Measurements from ENCODE around the gene SHE. TPM values are rescaled to one million over a fixed set of nuclear protein-coding genes. Genes with fewer than 3 reads are reported as not detected.
A peak's percentile ranks its signal among the peaks of the same experiment; 100 is the strongest.

The SHE gene
- polyA plus RNA-seq, 3 donors = 9.6 to 11.2 (median 10.6) TPM

DNA sequence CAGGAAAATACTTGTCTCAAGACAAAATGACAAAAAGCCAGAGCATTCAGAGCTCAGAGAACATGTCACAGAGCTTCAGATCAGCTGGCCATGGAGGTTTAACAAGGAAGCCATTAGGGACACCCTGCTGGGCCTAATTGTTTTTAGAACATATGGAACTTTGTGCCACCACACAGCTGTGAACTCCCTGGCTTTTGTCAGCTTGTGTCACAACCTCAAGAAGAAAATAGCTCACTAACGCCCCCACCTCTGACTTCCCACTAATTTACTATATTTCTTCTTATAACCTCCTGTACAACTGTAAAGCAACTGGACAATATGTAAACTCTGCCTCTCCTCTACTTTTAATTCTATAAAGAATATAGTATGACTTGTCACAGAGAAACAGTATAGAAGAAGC is 21.2 kb downstream of the SHE start:
- no peak for DNase-seq (ENCODE audit: low read depth in 3 of 3, low spot score in 2 of 3)

DNA sequence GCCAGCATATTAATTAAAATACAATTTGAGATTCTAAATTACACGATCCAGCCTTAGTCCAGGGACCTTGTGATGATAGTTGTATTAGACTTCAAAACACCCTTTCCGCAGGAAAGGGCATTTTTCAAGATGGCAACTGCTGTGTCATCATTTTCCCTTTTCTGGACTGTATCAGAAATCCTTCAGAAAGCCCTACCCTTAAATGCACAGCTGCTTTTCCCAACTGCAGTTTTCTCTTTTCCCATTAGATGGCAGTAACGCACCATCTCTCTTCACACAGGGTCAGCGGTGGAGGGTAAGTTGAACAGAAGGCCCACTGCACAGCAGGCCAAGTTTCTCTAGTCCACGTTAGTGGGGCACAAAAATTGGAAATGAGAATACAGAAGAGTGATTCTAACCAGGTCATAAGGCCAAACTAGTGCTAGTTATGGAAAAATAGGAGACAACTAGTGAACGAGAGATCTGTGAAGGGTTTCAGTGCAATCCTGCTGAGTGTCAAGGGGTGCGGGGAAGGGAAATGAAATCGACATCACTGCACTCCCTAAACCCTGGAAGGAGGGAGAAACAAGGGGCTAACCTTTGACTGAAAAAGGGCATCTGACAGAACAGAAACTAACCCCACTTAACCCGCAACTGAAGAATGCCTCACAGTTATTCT is 22.3 kb downstream of the SHE start:
- peak; percentile 70 to 77 (median 73) for DNase-seq (ENCODE audit: low read depth in 3 of 3, low spot score in 2 of 3)

DNA sequence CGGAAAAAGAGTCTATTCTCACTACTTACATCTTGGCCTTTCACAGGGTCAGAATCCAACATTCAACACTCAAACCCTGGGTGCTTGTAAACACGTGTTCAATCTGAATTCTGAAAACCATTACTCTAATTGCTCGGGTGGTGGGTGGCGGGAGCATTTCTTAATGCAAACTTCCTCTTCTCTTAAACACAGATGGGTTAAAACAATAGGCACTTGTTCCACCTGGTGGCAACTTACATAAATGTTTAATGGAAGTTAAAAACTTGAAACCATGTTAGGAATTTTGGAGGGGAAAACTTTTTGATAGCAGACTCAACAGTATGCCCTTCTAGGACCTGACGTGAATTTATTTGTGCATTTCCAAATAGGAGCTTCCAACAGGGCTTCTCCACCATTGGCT is 23.6 kb downstream of the SHE start:
- no peak for DNase-seq (ENCODE audit: low read depth in 3 of 3, low spot score in 2 of 3)

GRCh38 chr1:154478013-154478412 is 24.2 kb downstream of the SHE start:
- no peak for DNase-seq (ENCODE audit: low read depth in 3 of 3, low spot score in 2 of 3)

DNA sequence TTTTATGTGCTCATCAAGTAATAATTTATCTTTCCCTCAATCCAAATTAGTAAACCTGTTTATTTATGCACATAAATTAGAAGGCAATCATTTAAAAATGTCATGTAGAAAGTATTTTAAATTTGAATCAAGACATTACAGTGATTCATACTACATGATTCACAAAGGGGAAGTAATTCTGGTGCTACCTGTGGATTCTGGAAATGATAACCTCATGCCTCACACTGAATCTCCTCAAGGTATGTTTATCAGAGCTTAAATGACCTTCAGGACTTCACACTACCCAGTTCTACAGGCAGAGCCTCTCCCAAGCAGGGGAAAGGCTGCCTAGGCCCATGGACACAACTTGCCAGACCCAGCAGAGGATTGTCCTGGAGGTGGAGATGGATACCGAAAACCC is 25.4 kb downstream of the SHE start:
- no peak for DNase-seq (ENCODE audit: low read depth in 3 of 3, low spot score in 2 of 3)

DNA sequence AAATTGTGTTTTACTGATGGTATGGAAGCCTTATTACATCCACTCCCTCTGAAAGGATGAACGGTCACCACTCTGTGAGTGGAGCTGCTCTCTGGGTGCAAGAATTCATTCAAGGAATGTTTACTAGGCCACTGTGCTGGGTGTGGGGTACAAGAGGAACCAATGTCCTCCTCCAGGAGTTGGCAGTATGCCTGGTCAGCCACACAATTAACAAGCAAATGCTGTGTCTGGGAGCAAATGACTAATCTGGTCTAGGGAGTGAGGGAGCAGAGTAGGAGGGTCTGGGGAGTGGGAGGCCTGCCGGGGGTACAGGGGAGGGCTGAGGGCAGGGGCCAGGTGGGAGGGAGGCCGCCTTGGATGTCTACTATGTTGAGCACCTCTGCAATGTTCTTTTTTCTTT is 27.4 kb downstream of the SHE start:
- no peak for DNase-seq (ENCODE audit: low read depth in 3 of 3, low spot score in 2 of 3)

- no peak for DNase-seq (ENCODE audit: low read depth in 3 of 3, low spot score in 2 of 3)
Observed at GRCh38 chr1:154471304-154471703, 30.9 kb downstream of the SHE start.

DNA sequence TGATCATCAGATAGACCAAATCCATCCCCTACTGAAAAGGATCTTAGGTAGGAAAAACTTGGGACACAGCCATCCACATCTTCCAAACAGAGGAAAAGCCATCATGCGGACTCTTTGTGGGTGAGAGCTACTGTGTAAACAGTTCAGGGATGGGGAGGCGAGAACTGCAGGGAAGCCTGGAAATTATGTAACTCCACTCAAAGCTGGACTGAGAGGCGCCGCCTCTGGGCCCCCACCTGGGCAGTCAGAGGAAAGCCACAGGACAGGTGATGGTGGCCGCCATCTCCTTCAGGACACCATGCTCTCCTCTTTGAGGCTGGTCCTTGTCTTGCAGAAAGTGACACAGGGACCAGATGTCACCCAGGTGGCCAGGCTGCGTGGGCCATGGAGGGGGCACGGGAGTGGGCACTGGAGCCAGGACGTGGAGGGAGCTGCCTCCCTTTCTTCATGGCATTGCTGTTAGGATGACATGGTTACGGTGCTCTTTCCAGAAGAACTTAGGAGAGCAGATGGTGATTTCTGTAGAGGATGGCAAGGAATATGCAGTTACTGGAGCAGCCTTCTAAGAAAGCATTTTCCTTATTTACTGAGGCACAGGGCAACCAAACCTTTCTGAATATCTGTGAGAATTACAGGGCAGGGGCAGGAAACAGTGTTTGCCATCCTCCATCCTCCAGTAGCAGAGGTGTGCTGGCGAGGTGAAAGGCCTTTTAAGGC is 32.2 kb downstream of the SHE start:
- DNase-seq (ENCODE audit: low read depth in 3 of 3, low spot score in 2 of 3) = no peak

DNA sequence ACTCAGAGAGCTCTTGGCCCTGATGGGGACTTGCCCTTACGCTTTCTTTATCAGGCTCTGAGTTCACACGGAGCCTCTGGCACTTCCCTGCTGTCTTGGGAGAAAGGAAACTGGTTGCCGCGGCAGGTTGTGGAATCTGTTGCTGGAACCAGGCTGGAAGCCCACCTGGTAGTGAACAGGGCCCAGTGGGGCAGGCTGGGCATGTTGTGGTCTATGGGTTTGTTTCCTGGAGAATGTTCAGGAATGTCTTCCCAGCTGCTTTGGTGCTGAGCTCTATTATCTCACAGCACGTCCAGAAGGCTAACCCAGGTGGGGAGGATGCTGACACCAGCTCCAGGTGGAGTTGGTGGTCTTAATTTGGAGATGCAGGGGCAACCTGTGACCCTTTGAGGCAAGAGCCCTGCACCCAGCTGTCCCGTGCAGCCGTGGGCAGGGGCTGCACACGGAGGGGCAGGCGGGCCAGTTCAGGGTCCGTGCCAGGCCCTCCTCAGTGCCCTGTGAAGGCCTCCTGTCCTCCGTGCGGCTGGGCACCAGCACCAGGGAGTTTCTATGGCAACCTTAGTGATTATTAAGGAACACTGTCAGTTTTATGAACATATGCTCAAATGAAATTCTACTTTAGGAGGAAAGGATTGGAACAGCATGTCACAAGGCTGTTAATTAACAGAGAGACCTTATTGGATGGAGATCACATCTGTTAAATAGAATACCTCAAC is 33.5 kb downstream of the SHE start:
- no peak for DNase-seq (ENCODE audit: low read depth in 3 of 3, low spot score in 2 of 3)

DNA sequence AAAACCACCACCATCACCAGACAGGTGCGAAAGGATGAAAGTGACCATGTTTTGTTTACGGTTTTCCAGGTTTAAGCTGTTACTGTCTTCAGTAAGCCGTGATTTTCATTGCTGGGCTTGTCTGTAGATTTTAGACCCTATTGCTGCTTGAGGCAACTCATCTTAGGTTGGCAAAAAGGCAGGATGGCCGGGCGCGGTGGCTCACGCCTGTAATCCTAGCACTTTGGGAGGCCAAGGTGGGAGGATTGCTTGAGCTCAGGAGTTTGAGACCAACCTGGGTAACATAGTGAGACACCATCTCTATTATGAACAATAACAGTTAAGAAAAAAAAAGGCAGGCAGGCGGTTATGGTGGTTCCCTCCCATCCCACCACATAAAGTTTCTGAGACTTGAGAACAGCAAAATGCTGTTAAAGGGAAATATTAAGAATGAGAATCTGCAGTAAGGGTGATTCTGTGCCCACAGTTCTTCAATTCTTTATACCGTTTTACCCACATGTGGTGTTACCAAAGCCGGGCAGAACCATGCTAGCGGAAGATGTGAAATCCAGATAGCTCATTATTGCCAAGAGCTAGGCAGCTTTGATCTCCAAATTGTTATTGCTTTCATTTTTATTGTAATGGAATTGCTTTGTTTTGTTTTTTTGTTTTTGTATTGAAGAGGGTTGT is 34.6 kb downstream of the SHE start:
- no peak for DNase-seq (ENCODE audit: low read depth in 3 of 3, low spot score in 2 of 3)

- no peak for DNase-seq (ENCODE audit: low read depth in 3 of 3, low spot score in 2 of 3)
Observed at GRCh38 chr1:154466921-154467417, 35.2 kb downstream of the SHE start.

DNA sequence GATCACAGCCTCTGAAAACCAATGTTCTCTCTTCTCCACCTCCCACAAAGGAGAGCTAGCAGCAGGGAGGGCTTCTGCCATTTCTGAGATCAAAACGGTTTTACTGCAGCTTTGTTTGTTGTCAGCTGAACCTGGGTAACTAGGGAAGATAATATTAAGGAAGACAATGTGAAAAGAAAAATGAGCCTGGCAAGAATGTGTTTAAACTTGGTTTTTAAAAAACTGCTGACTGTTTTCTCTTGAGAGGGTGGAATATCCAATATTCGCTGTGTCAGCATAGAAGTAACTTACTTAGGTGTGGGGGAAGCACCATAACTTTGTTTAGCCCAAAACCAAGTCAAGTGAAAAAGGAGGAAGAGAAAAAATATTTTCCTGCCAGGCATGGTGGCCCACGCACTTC is 36.0 kb downstream of the SHE start:
- no peak for DNase-seq (ENCODE audit: low read depth in 3 of 3, low spot score in 2 of 3)

GRCh38 chr1:154465621-154466195 is 36.5 kb downstream of the SHE start:
- no peak for DNase-seq (ENCODE audit: low read depth in 3 of 3, low spot score in 2 of 3)

GRCh38 chr1:154463512-154463990 is 38.7 kb downstream of the SHE start:
- DNase-seq (ENCODE audit: low read depth in 3 of 3, low spot score in 2 of 3) = no peak

DNA sequence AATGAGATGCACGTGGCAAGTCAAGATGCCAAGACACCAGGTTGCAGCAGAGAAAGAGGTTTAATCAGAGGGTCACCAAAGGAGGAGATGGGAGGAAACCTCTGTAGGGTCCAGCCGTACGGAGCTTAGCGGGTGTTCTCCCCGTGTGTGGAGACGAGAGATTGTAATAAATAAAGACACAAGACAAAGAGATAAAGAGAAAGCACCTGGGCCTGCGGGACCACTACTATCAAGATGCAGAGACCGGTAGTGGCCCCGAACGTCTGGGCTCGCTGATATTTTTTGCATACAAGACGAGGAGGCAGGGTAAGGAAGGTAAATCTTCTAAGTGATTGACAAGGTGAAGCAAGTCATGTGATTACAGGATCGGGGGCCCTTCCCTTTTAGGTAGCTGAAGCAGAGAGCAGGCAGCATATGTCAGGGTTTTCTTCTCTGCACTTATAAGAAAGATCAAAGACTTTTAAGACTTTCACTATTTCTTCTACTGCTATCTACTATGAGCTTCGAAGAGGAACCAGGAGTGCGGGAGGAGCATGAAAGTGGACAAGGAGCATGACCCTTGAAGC is 41.4 kb downstream of the SHE start:
- no peak for DNase-seq (ENCODE audit: low read depth in 3 of 3, low spot score in 2 of 3)

GRCh38 chr1:154459080-154459479 is 43.1 kb downstream of the SHE start:
- no peak for DNase-seq (ENCODE audit: low read depth in 3 of 3, low spot score in 2 of 3)

DNA sequence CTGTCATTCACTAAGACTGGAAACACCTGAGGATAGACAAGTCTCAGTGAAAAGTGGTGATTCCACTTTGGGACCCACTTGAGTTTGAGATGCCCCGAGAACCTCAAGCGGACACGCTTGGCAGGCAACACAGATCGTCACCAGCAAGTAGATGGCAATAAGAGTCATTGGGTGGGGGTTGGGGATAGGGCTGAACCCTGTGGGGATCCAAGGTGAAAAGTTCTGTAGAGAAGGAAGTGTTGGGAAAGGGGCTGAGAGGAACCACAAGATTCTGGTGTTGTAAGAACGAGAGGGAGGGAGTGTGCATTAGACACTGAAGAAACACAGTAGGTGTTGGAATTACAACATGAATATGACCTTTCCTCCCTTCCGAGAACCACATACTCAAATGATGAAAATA is 45.6 kb downstream of the SHE start:
- DNase-seq (ENCODE audit: low read depth in 3 of 3, low spot score in 2 of 3) = no peak

- DNase-seq (ENCODE audit: low read depth in 3 of 3, low spot score in 2 of 3) = no peak
Observed at GRCh38 chr1:154454386-154455120, 47.7 kb downstream of the SHE start.

DNA sequence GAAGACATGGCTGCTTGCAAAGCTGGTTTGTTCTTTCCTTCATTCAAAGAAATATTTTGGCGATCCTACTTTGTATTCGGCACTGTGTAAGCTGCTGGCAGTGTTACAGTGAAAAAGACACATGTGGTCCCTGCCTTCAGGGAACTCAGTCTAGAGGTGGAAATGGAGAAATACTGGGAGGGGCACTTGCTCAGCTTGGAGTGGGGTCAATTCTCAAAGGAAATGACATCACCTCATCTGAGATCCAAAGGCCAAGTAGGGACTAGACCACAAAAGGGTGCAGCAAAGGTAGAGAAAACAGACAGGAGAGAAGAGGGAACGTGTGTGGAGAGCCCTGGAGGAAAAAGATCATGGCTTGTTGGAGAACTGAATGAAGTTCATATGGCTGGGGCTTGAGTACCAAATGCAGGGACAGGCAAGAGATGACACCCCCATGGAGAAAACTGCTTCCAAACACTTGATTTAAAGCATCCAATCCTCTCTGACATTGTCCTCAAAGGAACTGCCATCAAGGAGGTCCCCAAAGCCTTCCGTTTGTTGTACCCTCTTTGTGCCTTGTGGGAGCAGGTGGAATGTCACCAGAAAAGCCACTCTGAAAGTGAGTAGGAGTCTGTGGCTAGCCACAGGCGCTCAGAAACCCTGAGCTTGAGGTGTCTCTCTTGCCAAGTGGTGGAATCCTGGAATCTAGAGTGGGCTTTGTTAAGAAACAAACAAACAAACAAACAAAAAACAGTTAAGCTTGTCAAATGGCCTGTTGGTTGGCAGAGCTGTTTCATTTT is 48.4 kb downstream of the SHE start:
- DNase-seq (ENCODE audit: low read depth in 3 of 3, low spot score in 2 of 3) = no peak

All from right renal cortex interstitium (tissue), 3 donors.